HL-60 (cell line): ENCODE data around the gene DAND5.
A peak's percentile ranks its signal among the peaks of the same experiment; 100 is the strongest.

Experiments used
- CTCF ChIP-seq: IDR thresholded peaks from one replicate; pipeline ENCODE4 v1.5.1; 2011; ENCODE audit warnings: low read length, control low read depth, inconsistent platforms; ENCODE audit not compliant: insufficient read depth
- POLR2AphosphoS5 ChIP-seq: IDR thresholded peaks from 2 replicates; pipeline ENCODE4 v1.6.1; 2012; ENCODE audit warnings: low read depth

- TF ChIP-seq CTCF (no peak), POLR2AphosphoS5 (peak; percentile 90)
These were observed 12.7 kb upstream of the DAND5 start, which contains the start of gene GADD45GIP1 for GRCh38 chr19:12956446-12957388.
